Heart left ventricle (tissue), 16 donors: ENCODE measurements around the gene STAC2. TPM values are rescaled to one million over a fixed set of nuclear protein-coding genes. Genes with fewer than 3 reads are reported as not detected.

Source experiments
- ATAC-seq, 4 donors: fragments of 200-7000 bp; cut with Tn5 transposase; one replicate each; pipeline ENCODE4 v1.9.1; 2020 to 2022; ENCODE audit warnings: moderate library complexity in 4 of 4, mild to moderate bottlenecking in 3 of 4, moderate number of reproducible peaks in 1 of 4
- DNase-seq, 5 donors: peaks; one replicate each; pipeline ENCODE4 v3.0.0-alpha.2; 2020
- H3K27ac ChIP-seq, 12 donors: fragments of 200-600 bp; sonication (generic) in 4 of 12; one replicate each; pipeline versions ENCODE4 v1.5.0 to v1.8.0; 2016 to 2022; ENCODE audit warnings: mild to moderate bottlenecking in 2 of 12
- H3K27me3 ChIP-seq, 9 donors: fragments of 200-600 bp; sonication (generic) in 2 of 9; one replicate each; pipeline versions ENCODE4 v1.5.1 to v1.8.0; 2016 to 2022; ENCODE audit warnings: mild to moderate bottlenecking in 3 of 9
- H3K36me3 ChIP-seq, 9 donors: fragments of 200-600 bp; sonication (generic) in 2 of 9; one replicate each; pipeline versions ENCODE4 v1.5.0 to v1.8.0; 2018 to 2022; ENCODE audit warnings: mild to moderate bottlenecking in 2 of 9
- H3K4me1 ChIP-seq, 12 donors: fragments of 200-600 bp; sonication (generic) in 4 of 12; one replicate each; pipeline versions ENCODE4 v1.5.0 to v1.8.0; 2016 to 2022; ENCODE audit warnings: mild to moderate bottlenecking in 3 of 12
- H3K4me3 ChIP-seq, 12 donors: fragments of 200-600 bp; sonication (generic) in 4 of 12; one replicate each; pipeline versions ENCODE4 v1.5.0 to v1.8.0; 2017 to 2022; ENCODE audit warnings: mild to moderate bottlenecking in 9 of 12, moderate library complexity in 4 of 12
- H3K9me3 ChIP-seq, 12 donors: fragments of 200-600 bp; sonication (generic) in 4 of 12; one replicate each; pipeline versions ENCODE4 v1.5.0 to v1.8.0; 2016 to 2022; ENCODE audit warnings: mild to moderate bottlenecking in 1 of 12
- POLR2A ChIP-seq, 2 donors: fragments of 450-650 bp; IDR thresholded peaks; one replicate each; pipeline ENCODE4 v1.6.1; 2017; ENCODE audit warnings: antibody characterized with exemption in 2 of 2, mild to moderate bottlenecking in 2 of 2, moderate library complexity in 2 of 2
- WGBS, 4 donors: extraction: QIAGEN DNeasy Blood & Tissue Kit in 2 of 4; methylation state at CpG; one replicate each; pipeline versions ENCODE4 v1.1.5 to v1.1.7; 2013 to 2018; 5-methylcytosine and 5-hydroxymethylcytosine counted together
- intact Hi-C, 10 donors: fragments of 100-400 bp; cut with DNase I; formaldehyde crosslinking; loops; one replicate each; pipeline versions ENCODE4 v1.11.1 to v1.14.2; 2022
- polyA plus RNA-seq, 2 donors: library from polyadenylated mRNA; stranded (reverse); fragments of 200-250 nt; gene quantifications; one replicate each; pipeline ENCODE4 v1.2.3, GENCODE V29; 2013
- total RNA-seq, 9 donors: library from RNA; depleted of rRNA in 2 of 9; stranded (reverse); fragments of >200 nt in 2 of 9; fragmentation: NEBNext Ultra II Directional in 3 of 9; extraction: Animal tissue kit (Norgen Biotek cat#: 25700) in 3 of 9; gene quantifications; one replicate each; pipeline versions ENCODE4 v1.1.0 to v1.2.4, GENCODE V29; 2016 to 2023
- TF ChIP-seq, protein P1 (sequence below), 12 donors: fragments of 200-600 bp; sonication (generic) in 4 of 12; IDR thresholded peaks; one replicate each; pipeline versions ENCODE4 v1.5.0 to v1.8.0; 2018 to 2022; ENCODE audit warnings: antibody characterized with exemption in 12 of 12, mild to moderate bottlenecking in 5 of 12
- donor health status: ischemic (EF 13 %, LVEDD 7.1; RV severe dilation, severe dysfunction).
- donor health status: healthy with polysubstance abuse.
- donor health status: DM: no; HTN: yes; CAD: no.
- donor health status: DM: no; HTN: no; CAD: no.
- donor health status: ischemic (EF 25% LVEDD 6.9; RV normal size, moderate dysfunction).
- donor health status: ischemic (EF 25% LVEDD 5.7; RV mildly dilated, moderate dysfunction).
- donor health status: healthy.
- donor health status: DM: yes; HTN: yes; CAD: no.
- donor health status: ischemic (EF 35%, LVEDD 5.7; RV mildly dilated, moderate dysfunction).
- donor health status: nonischemic (EF 11% LVEDD 7.7; RV severe dilation, severe dysfunction).
- donor health status: DM: yes; HTN: yes; CAD: no.
- donor health status: PGD.
- donor health status: ischemic (EF 29% LVEDD 5.4; RV normal size, mild dysfunction).
- donor health status: nonischemic (EF 23%, LVEDD 6.1; RV moderate dilation, normal function).

STAC2 gene
- total and polyA plus RNA-seq, 11 donors, result 0.16 to 5.3 (median 0.36) TPM

DNA sequence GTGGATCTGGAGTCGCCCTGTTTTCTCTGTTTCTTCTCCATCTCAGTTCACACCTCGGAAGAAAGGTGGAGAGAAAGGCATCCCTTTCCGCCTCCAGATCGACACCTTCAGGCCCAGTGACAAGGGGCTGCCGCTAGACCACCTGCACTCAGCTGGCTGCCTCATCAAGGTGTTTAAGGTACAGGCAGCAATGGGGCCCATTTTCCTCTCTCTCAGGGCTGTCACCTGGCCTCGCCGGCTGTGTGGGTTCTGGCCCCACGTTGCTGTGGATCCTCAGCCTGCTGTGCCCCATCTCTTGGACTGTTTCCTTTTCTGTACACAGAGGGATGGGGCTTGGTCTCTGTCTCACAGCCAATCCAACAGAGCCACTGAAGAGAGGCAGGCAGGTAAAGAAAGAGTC is 17.4 kb upstream of the STAC2 start:
- H3K4me3 ChIP-seq, result no peak overlapping the region
- WGBS, 4 donors, result 78 to 82% (median 79%) methylated on average over 8 of the region's 8 CpGs

GRCh38 chr17:39240631-39241030 is 14.9 kb upstream of the STAC2 start:
- peak in 1 of 5 donors; percentile 23 for DNase-seq
- peaks cover 0 to 24% (median 7%) of the 10 kb centered on the region in 12 donors for H3K4me1 ChIP-seq
- H3K9me3 ChIP-seq, result no peaks in the 10 kb centered on the region
- no peak overlapping the region for H3K27ac ChIP-seq
- H3K4me3 ChIP-seq, result no peak overlapping the region
- intact Hi-C loops, result loop anchor here in 9 of 10 donors (5.0 to 10.0 kb wide), 7 partner anchors 33 to 266 kb away; partner anchors contain the start of gene PLXDC1 (in 1 of the 9)
- no peaks in the 10 kb centered on the region for H3K36me3 ChIP-seq
- ATAC-seq, result no peak
- TF ChIP-seq, protein P1, sequence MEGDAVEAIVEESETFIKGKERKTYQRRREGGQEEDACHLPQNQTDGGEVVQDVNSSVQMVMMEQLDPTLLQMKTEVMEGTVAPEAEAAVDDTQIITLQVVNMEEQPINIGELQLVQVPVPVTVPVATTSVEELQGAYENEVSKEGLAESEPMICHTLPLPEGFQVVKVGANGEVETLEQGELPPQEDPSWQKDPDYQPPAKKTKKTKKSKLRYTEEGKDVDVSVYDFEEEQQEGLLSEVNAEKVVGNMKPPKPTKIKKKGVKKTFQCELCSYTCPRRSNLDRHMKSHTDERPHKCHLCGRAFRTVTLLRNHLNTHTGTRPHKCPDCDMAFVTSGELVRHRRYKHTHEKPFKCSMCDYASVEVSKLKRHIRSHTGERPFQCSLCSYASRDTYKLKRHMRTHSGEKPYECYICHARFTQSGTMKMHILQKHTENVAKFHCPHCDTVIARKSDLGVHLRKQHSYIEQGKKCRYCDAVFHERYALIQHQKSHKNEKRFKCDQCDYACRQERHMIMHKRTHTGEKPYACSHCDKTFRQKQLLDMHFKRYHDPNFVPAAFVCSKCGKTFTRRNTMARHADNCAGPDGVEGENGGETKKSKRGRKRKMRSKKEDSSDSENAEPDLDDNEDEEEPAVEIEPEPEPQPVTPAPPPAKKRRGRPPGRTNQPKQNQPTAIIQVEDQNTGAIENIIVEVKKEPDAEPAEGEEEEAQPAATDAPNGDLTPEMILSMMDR (IDR thresholded peaks at IDR 0.05), result no peak
- TF ChIP-seq POLR2A (IDR thresholded peaks at IDR 0.05), result no peak
- H3K27me3 ChIP-seq, result peaks cover 0 to 21% (median 0%) of the 10 kb centered on the region in 9 donors
- 82 to 90% (median 87%) methylated on average over 5 of the region's 5 CpGs for WGBS, 4 donors

More for the DNA sequence above, 17.4 kb upstream of the STAC2 start:
- H3K4me1 ChIP-seq, result peaks cover 0 to 21% (median 7%) of the 10 kb centered on the region in 12 donors
- H3K36me3 ChIP-seq, result no peaks in the 10 kb centered on the region
- DNase-seq (peak in 1 of 5 donors; percentile 46), ATAC-seq (no peak)
- H3K27me3 ChIP-seq, result peaks cover 0 to 17% (median 0%) of the 10 kb centered on the region in 9 donors
- no peak overlapping the region for H3K27ac ChIP-seq
- intact Hi-C loops, result loop anchor here in 9 of 10 donors (5.0 to 10.0 kb wide), 7 partner anchors 36 to 268 kb away; partner anchors contain the start of gene PLXDC1 (in 1 of the 9)
- no peaks in the 10 kb centered on the region for H3K9me3 ChIP-seq
- no peak for TF ChIP-seq POLR2A (IDR thresholded peaks at IDR 0.05)
- TF ChIP-seq, protein P1 (IDR thresholded peaks at IDR 0.05), result no peak

GRCh38 chr17:39239640-39240314 is 14.0 kb upstream of the STAC2 start:
- TF ChIP-seq POLR2A (IDR thresholded peaks at IDR 0.05), result no peak
- TF ChIP-seq, protein P1 (IDR thresholded peaks at IDR 0.05), result peak; percentile 25 to 59 (median 41)
- WGBS, 4 donors, result 27 to 37% (median 30%) methylated on average over 12 to 16 of the region's 16 CpGs

More at GRCh38 chr17:39239640-39240314, 14.0 kb upstream of the STAC2 start:
- ATAC-seq (peak in 1 of 4 donors; percentile 38), DNase-seq (peak in 1 of 5 donors; percentile 64)
- Histone ChIP-seq H3K9me3 (no peaks in the 10 kb centered on the region), H3K27ac (no peak overlapping the region), H3K4me3 (no peak overlapping the region), H3K36me3 (no peaks in the 10 kb centered on the region), H3K4me1 (peaks cover 0 to 24% (median 6%) of the 10 kb centered on the region in 12 donors), H3K27me3 (peaks cover 0 to 21% (median 0%) of the 10 kb centered on the region in 9 donors)
- intact Hi-C loops, result loop anchor here (5.0 to 10.0 kb wide), 9 partner anchors 32 to 265 kb away; partner anchors contain the start of genes ARL5C (in 1 of the 10) and PLXDC1 (in 1 of the 10)
